Activated T-cell treated with anti-CD3 and anti-CD28 coated beads, Interleukin-2, amount 50 U/mL, for 4 hours (primary cell): Measurements from ENCODE around the gene CEP112. TPM values are rescaled to one million over a fixed set of nuclear protein-coding genes. Genes with fewer than 3 reads are reported as not detected.
A peak's percentile ranks its signal among the peaks of the same experiment; 100 is the strongest.
"Not testable (repeated sequence)": the region's sequence is repeated elsewhere in the genome, so short reads cannot be mapped to it uniquely, and the experiment has no call there.

Source experiments
- ATAC-seq, 2 donors: fragments of 200-7000 bp; cut with Tn5 transposase; one replicate each; pipeline ENCODE4 v1.10.0; 2021
- DNase-seq: peaks from one replicate; pipeline ENCODE4 v3.0.0-alpha.2; 2020
- H3K27me3 Mint-ChIP-seq: one replicate; pipeline ENCODE4 v1.8.0; 2021; ENCODE audit warnings: low read depth, mixed read lengths
- H3K36me3 Mint-ChIP-seq: one replicate; pipeline ENCODE4 v1.8.0; 2022; ENCODE audit warnings: mixed read lengths; ENCODE audit not compliant: insufficient read depth
- H3K4me1 Mint-ChIP-seq: one replicate; pipeline ENCODE4 v1.8.0; 2021; ENCODE audit warnings: low read depth, mixed read lengths
- H3K4me3 Mint-ChIP-seq: one replicate; pipeline ENCODE4 v1.8.0; 2021; ENCODE audit warnings: mild to moderate bottlenecking, moderate library complexity, mixed read lengths
- H3K9me3 Mint-ChIP-seq: one replicate; pipeline ENCODE4 v1.8.0; 2021; ENCODE audit warnings: mixed read lengths
- total RNA-seq, 3 donors: library from RNA; stranded (reverse); gene quantifications; one replicate each; pipeline ENCODE4 v1.2.1, GENCODE V29; 2021

The CEP112 gene
- total RNA-seq, 3 donors from 2014 or later: 0.71 to 1.5 (median 0.95) TPM

GRCh38 chr17:65814418-65814817, 377.5 kb downstream of the CEP112 start:
- DNase-seq: no peak
- no peak overlapping the region for H3K4me3 Mint-ChIP-seq
- ATAC-seq: no peak
- H3K9me3 Mint-ChIP-seq: peaks cover 5% of the 10 kb centered on the region
- H3K36me3 Mint-ChIP-seq: no peaks in the 10 kb centered on the region
- peaks cover 2% of the 10 kb centered on the region for H3K27me3 Mint-ChIP-seq
- peaks cover 3% of the 10 kb centered on the region for H3K4me1 Mint-ChIP-seq

GRCh38 chr17:65813306-65813705, 378.6 kb downstream of the CEP112 start:
- DNase-seq: no peak
- no peaks in the 10 kb centered on the region for H3K36me3 Mint-ChIP-seq
- H3K4me3 Mint-ChIP-seq: no peak overlapping the region
- peaks cover 16% of the 10 kb centered on the region for H3K9me3 Mint-ChIP-seq
- no peak for ATAC-seq
- peaks cover 1% of the 10 kb centered on the region for H3K27me3 Mint-ChIP-seq
- H3K4me1 Mint-ChIP-seq: peaks cover 10% of the 10 kb centered on the region

GRCh38 chr17:65811043-65811442, 380.9 kb downstream of the CEP112 start:
- H3K4me1 Mint-ChIP-seq: peaks cover 10% of the 10 kb centered on the region
- no peak for DNase-seq
- no peaks in the 10 kb centered on the region for H3K36me3 Mint-ChIP-seq
- peaks cover 25% of the 10 kb centered on the region for H3K9me3 Mint-ChIP-seq
- H3K27me3 Mint-ChIP-seq: no peaks in the 10 kb centered on the region
- H3K4me3 Mint-ChIP-seq: no peak overlapping the region
- ATAC-seq: no peak

- H3K4me1 Mint-ChIP-seq: peaks cover 10% of the 10 kb centered on the region
- H3K9me3 Mint-ChIP-seq: peaks cover 25% of the 10 kb centered on the region
- DNase-seq (no peak), ATAC-seq (no peak)
- H3K4me3 Mint-ChIP-seq: no peak overlapping the region
- H3K27me3 Mint-ChIP-seq: no peaks in the 10 kb centered on the region
- no peaks in the 10 kb centered on the region for H3K36me3 Mint-ChIP-seq
These were observed 382.6 kb downstream of the CEP112 start for GRCh38 chr17:65809366-65809765.

GRCh38 chr17:65808566-65808965, 383.4 kb downstream of the CEP112 start:
- not testable (repeated sequence) for H3K36me3 Mint-ChIP-seq, ATAC-seq, H3K4me3 Mint-ChIP-seq, DNase-seq, H3K27me3 Mint-ChIP-seq, H3K4me1 Mint-ChIP-seq
- H3K9me3 Mint-ChIP-seq: peaks cover 25% of the 10 kb centered on the region

GRCh38 chr17:65807361-65807760, 384.6 kb downstream of the CEP112 start:
- no peak for DNase-seq
- Mint-ChIP-seq H3K4me1 (peaks cover 10% of the 10 kb centered on the region), H3K27me3 (no peaks in the 10 kb centered on the region), H3K36me3 (no peaks in the 10 kb centered on the region), H3K9me3 (peaks cover 31% of the 10 kb centered on the region), H3K4me3 (no peak overlapping the region)
- ATAC-seq: no peak

DNA sequence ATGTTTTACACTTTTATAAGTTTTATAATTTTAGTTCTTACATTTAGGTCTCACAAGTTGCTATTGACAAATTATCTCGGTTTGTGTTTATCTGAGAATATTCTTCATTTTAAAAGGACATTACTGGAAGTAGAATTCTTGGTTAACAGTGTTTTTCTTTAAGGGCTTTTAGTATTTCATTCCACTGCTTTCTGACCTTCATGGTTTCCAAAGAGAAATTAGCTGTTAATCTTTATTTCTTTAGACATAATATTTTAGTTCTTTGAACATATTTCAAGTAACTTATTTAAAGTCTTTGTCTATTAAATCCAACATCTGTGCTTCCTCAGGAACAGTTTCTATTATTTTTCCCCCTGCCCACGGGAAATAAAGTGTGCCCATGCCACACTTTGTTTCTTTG, 390.4 kb downstream of the CEP112 start:
- H3K36me3 Mint-ChIP-seq: no peaks in the 10 kb centered on the region
- H3K4me1 Mint-ChIP-seq: peaks cover 7% of the 10 kb centered on the region
- H3K9me3 Mint-ChIP-seq: peaks cover 22% of the 10 kb centered on the region
- ATAC-seq (no peak), DNase-seq (no peak)
- H3K27me3 Mint-ChIP-seq: no peaks in the 10 kb centered on the region
- no peak overlapping the region for H3K4me3 Mint-ChIP-seq

DNA sequence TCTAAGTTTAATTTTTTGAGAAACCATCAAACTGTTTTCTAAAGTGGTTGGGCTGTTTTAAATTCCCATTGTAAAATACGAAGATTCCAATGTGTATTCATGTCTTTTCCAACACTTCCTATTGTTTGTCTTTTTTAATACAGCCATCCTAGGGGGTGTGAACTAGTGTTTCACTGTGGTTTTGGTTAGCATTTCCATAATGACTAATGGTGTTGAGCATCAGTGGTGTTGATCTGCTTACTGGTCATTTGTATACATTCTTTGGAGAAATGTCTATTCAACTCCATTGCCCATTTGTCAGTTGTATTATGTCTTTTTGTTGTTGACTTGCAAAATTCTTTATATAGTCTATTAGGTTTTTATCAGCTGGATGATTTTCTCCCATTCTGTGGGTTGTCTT, 391.3 kb downstream of the CEP112 start:
- DNase-seq: no peak
- Mint-ChIP-seq H3K4me1 (peaks cover 7% of the 10 kb centered on the region), H3K4me3 (no peak overlapping the region), H3K36me3 (no peaks in the 10 kb centered on the region), H3K27me3 (no peaks in the 10 kb centered on the region), H3K9me3 (peaks cover 22% of the 10 kb centered on the region)
- ATAC-seq: no peak

DNA sequence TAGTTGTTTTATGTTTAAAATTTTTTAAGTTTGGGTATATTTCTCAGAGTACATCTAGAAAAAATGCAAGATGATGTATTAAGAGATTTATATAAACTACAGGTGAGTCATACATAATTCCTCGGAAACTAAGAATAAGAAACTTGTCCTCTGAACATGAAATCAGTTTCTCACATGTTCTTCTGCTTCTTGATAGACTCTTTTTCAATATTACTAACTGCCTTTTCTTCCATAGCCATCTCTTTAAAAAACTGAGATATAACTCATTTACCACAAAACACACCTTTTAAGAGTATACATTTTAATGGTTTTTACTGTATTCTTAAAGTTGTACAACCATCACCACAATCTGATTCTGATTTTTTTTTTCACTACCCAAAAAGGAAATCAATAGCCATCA, 392.1 kb downstream of the CEP112 start:
- Mint-ChIP-seq H3K4me3 (no peak overlapping the region), H3K27me3 (no peaks in the 10 kb centered on the region), H3K36me3 (no peaks in the 10 kb centered on the region), H3K4me1 (peaks cover 7% of the 10 kb centered on the region), H3K9me3 (peaks cover 22% of the 10 kb centered on the region)
- peak; percentile 65 to 72 for ATAC-seq
- DNase-seq: no peak

GRCh38 chr17:65799454-65799853, 392.5 kb downstream of the CEP112 start:
- Mint-ChIP-seq H3K36me3 (no peaks in the 10 kb centered on the region), H3K27me3 (no peaks in the 10 kb centered on the region), H3K4me3 (no peak overlapping the region), H3K9me3 (peaks cover 22% of the 10 kb centered on the region), H3K4me1 (peaks cover 7% of the 10 kb centered on the region)
- ATAC-seq: peak; percentile 74 to 77
- no peak for DNase-seq

GRCh38 chr17:65797809-65798208, 394.1 kb downstream of the CEP112 start:
- no peaks in the 10 kb centered on the region for H3K36me3 Mint-ChIP-seq
- DNase-seq: no peak
- H3K27me3 Mint-ChIP-seq: no peaks in the 10 kb centered on the region
- no peak for ATAC-seq
- peaks cover 21% of the 10 kb centered on the region for H3K9me3 Mint-ChIP-seq
- peaks cover 7% of the 10 kb centered on the region for H3K4me1 Mint-ChIP-seq
- H3K4me3 Mint-ChIP-seq: no peak overlapping the region

DNA sequence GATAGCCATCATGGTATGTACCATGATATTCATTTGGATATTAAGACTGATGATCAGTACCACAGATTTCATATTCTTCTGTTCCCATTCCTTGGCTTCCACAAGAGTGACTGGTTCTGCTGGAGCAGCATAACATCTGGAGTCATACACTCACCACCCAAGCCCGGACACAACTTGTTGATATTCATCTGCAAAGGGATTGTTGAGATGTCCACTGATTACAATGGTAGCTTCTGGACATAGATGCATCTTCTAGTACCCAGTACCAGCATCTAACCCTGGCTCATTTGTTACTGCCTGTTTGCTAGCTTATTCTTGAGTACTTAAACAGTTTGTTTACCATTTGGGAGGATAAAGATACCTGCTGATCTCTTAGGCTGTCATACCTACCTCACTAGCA, 394.8 kb downstream of the CEP112 start:
- H3K36me3 Mint-ChIP-seq: no peaks in the 10 kb centered on the region
- ATAC-seq (no peak), DNase-seq (no peak)
- H3K9me3 Mint-ChIP-seq: peaks cover 14% of the 10 kb centered on the region
- no peaks in the 10 kb centered on the region for H3K27me3 Mint-ChIP-seq
- H3K4me3 Mint-ChIP-seq: no peak overlapping the region
- peaks cover 7% of the 10 kb centered on the region for H3K4me1 Mint-ChIP-seq

- DNase-seq (no peak), ATAC-seq (no peak)
- Mint-ChIP-seq H3K9me3 (no peaks in the 10 kb centered on the region), H3K36me3 (no peaks in the 10 kb centered on the region), H3K27me3 (peaks cover 1% of the 10 kb centered on the region), H3K4me1 (peaks cover 5% of the 10 kb centered on the region), H3K4me3 (no peak overlapping the region)
These were observed 397.4 kb downstream of the CEP112 start for GRCh38 chr17:65794572-65794971.

DNA sequence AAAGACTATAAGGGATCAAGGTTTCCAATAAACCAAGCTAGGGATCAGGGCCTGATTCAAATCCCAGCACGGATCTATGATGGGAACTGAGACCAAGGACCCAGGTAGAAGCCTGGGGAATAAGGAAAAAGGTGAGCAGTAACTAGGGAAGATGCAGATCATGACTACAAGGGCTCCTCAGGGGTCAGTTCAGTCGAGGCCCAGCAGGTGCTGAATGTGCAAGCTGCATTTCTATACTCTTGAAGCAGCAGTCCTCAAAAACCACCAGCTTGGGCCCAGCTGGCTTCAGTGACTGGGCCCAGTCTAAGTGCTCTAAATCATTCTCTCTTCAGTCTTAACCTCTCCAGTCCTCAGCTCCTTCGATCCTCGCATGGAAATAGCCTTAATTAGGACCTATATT, 401.7 kb downstream of the CEP112 start:
- H3K4me1 Mint-ChIP-seq: no peaks in the 10 kb centered on the region
- DNase-seq: no peak
- H3K27me3 Mint-ChIP-seq: peaks cover 1% of the 10 kb centered on the region
- H3K9me3 Mint-ChIP-seq: no peaks in the 10 kb centered on the region
- no peak for ATAC-seq
- H3K36me3 Mint-ChIP-seq: no peaks in the 10 kb centered on the region
- H3K4me3 Mint-ChIP-seq: no peak overlapping the region

- no peak for DNase-seq
- Mint-ChIP-seq H3K27me3 (peaks cover 1% of the 10 kb centered on the region), H3K9me3 (no peaks in the 10 kb centered on the region), H3K36me3 (no peaks in the 10 kb centered on the region), H3K4me1 (no peaks in the 10 kb centered on the region), H3K4me3 (no peak overlapping the region)
- ATAC-seq: no peak
These were observed 404.4 kb downstream of the CEP112 start for GRCh38 chr17:65787503-65787902.

DNA sequence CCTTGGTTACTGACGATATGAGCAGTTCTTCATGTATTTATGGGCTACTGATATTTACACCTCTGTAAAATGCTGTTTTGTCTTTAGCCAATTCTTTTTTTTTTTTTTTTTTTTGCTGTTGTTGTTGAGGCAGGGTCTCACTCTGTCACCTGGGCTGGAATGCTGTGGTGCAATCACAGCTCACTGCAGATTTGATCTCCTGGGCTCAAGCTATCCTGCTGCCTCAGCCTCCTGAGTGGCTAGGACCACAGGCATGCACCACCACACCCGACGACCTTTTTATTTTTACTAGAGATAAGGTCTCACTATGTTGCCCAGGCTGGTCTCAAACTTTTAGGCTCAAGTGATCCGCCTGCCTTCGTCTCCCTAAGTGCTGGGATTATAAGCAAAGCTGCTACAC, 405.5 kb downstream of the CEP112 start:
- DNase-seq: no peak
- no peak for ATAC-seq
- no peaks in the 10 kb centered on the region for H3K9me3 Mint-ChIP-seq
- H3K4me3 Mint-ChIP-seq: no peak overlapping the region
- no peaks in the 10 kb centered on the region for H3K36me3 Mint-ChIP-seq
- peaks cover 1% of the 10 kb centered on the region for H3K27me3 Mint-ChIP-seq
- no peaks in the 10 kb centered on the region for H3K4me1 Mint-ChIP-seq
